Lung (tissue), 12 donors: Measurements from ENCODE around the gene GMFB. TPM values are rescaled to one million over a fixed set of nuclear protein-coding genes. Genes with fewer than 3 reads are reported as not detected.
"Not testable (repeated sequence)": the region's sequence is repeated elsewhere in the genome, so short reads cannot be mapped to it uniquely, and the experiment has no call there.

Experiments
- ATAC-seq: fragments of 200-7000 bp; cut with Tn5 transposase; one replicate; pipeline ENCODE4 v1.9.1; 2020; ENCODE audit warnings: moderate number of reproducible peaks; ENCODE audit not compliant: insufficient read depth, low FRiP score
- DNase-seq, 3 donors: peaks; one replicate each; pipeline ENCODE4 v3.0.0-alpha.2; 2013 to 2017
- H3K27ac ChIP-seq, 2 donors: one replicate each; pipeline ENCODE4 v1.5.1; 2013; ENCODE audit warnings: mild to moderate bottlenecking in 2 of 2, moderate library complexity in 2 of 2, control low read depth in 1 of 2, inconsistent platforms in 1 of 2, low read depth in 1 of 2, low read length in 1 of 2
- H3K27me3 ChIP-seq, 3 donors: one replicate each; pipeline ENCODE4 v1.5.1; 2013; ENCODE audit warnings: low read length in 2 of 3; ENCODE audit not compliant: control insufficient read depth in 3 of 3, insufficient read depth in 3 of 3
- H3K36me3 ChIP-seq, 4 donors: one replicate each; pipeline ENCODE4 v1.5.1; 2013; ENCODE audit warnings: low read length in 4 of 4, mild to moderate bottlenecking in 1 of 4, moderate library complexity in 1 of 4; ENCODE audit not compliant: control insufficient read depth in 4 of 4, insufficient read depth in 4 of 4
- H3K4me1 ChIP-seq, 5 donors: one replicate each; pipeline ENCODE4 v1.5.1; 2013; ENCODE audit warnings: low read length in 5 of 5, mild to moderate bottlenecking in 2 of 5, moderate library complexity in 1 of 5; ENCODE audit not compliant: control insufficient read depth in 5 of 5, insufficient read depth in 5 of 5
- H3K4me3 ChIP-seq: one replicate; pipeline ENCODE4 v1.5.1; 2013; ENCODE audit warnings: mild to moderate bottlenecking, control low read depth, moderate library complexity
- H3K9ac ChIP-seq, 2 donors: one replicate each; pipeline ENCODE4 v1.5.1; 2013; ENCODE audit warnings: low read length in 2 of 2, control low read depth in 1 of 2; ENCODE audit not compliant: insufficient read depth in 1 of 2
- H3K9me3 ChIP-seq, 4 donors: one replicate each; pipeline ENCODE4 v1.5.1; 2013; ENCODE audit warnings: low read length in 3 of 4, mild to moderate bottlenecking in 1 of 4, moderate library complexity in 1 of 4; ENCODE audit not compliant: control insufficient read depth in 4 of 4, insufficient read depth in 3 of 4
- CTCF ChIP-seq: IDR thresholded peaks from 2 replicates; pipeline ENCODE4 v1.5.1; 2012; ENCODE audit warnings: mild to moderate bottlenecking; ENCODE audit errors: control extremely low read depth, extremely low read depth
- WGBS, 2 donors: extraction: QIAGEN DNeasy Blood & Tissue Kit; methylation state at CpG; one replicate each; pipeline ENCODE4 v1.1.7; 2013; 5-methylcytosine and 5-hydroxymethylcytosine counted together
- polyA plus RNA-seq, 2 donors: library from polyadenylated mRNA; stranded (reverse); fragments of 200-250 nt; gene quantifications; one replicate each; pipeline ENCODE4 v1.2.1, GENCODE V29; 2013
- total RNA-seq, 2 donors: library from RNA; depleted of rRNA in 1 of 2; stranded (reverse); fragments of >200 nt in 1 of 2; gene quantifications; one replicate each; pipeline ENCODE4 v1.2.1, GENCODE V29; 2014 to 2021
- donor health status: control.
- donor health status: control.
- donor health status: Bipolar disorder and iron deficiency.
- donor health status: healthy.
- donor health status: DM: yes; HTN: yes; CAD: no.

The GMFB gene
- total and polyA plus RNA-seq, 4 donors = 15.6 to 55.8 (median 35.9) TPM

DNA sequence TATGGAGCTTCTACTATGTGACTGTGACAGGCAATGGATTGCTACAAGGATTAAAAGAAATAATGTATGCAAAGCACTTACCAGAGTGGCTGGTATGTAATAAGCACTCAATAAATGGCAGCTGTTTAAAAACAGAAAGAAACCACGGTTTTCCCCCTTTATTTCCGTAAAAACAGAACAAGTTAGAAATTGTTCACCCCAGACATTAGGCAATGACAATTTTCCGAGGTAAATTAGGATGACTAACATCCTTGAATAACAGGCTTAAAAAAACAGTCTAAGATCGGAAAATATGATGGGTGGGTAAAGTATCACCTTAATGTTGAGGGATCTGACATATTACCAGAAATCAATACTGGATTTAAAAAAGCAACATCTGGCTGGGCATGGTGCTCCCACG lies 26.7 kb downstream of the GMFB start:
- ATAC-seq = no peak

GRCh38 chr14:54459106-54459505 lies 29.7 kb downstream of the GMFB start:
- WGBS, 2 donors = 93 to 100% methylated on average over 3 of the region's 3 CpGs
- Histone ChIP-seq H3K27me3 (no peaks in the 10 kb centered on the region), H3K4me3 (no peak overlapping the region), H3K9ac (no peak overlapping the region), H3K36me3 (no peaks in the 10 kb centered on the region), H3K9me3 (peaks cover 0 to 2% (median 0%) of the 10 kb centered on the region in 4 donors), H3K27ac (no peak overlapping the region), H3K4me1 (no peaks in the 10 kb centered on the region)
- no peak for TF ChIP-seq CTCF
- no peak for ATAC-seq
- no peak for DNase-seq

More for the DNA sequence above, 26.7 kb downstream of the GMFB start:
- Histone ChIP-seq H3K27ac (no peak overlapping the region), H3K27me3 (no peaks in the 10 kb centered on the region), H3K4me3 (no peak overlapping the region), H3K9me3 (peaks cover 0 to 2% (median 0%) of the 10 kb centered on the region in 4 donors), H3K4me1 (no peaks in the 10 kb centered on the region), H3K9ac (no peak overlapping the region), H3K36me3 (no peaks in the 10 kb centered on the region)
- 72 to 73% methylated on average over 5 of the region's 5 CpGs for WGBS, 2 donors
- no peak for TF ChIP-seq CTCF
- DNase-seq = no peak

DNA sequence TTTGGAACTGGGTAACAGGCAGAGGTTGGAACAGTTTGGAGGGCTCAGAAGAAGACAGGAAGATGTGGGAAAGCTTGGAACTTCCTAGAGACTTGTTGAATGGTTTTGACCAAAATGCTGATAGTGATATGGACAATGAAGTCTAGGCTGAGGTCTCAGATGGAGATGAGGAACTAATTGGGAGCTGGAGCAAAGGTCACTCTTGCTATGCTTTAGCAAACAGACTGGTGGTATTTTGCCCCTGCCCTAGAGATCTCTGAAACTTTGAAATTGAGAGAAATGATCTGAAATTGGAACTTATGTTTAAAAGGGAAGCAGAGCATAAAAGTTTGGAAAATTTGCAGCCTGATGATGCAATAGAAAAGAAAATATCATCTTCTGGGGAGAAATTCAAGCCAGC lies 30.2 kb downstream of the GMFB start:
- ATAC-seq = not testable (repeated sequence)

DNA sequence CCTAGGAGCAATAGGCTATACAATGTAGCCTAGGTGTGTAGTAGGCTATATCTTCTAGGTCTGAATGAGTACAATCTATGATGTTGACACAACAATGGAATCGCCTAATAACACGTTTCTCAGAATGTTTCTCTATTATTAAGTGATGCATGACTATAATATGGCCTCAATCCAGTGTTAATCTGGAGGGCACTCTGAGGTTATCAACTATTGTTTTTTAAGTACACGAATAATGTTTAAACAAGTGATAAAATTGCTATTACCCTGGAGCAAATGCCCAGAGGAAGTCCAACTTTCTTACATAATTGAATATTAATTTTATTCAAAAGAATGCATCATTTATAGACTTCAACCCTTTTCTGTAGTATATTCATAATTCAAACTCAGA lies 31.2 kb downstream of the GMFB start:
- no peaks in the 10 kb centered on the region for H3K27me3 ChIP-seq
- no peak overlapping the region for H3K9ac ChIP-seq
- H3K36me3 ChIP-seq = no peaks in the 10 kb centered on the region
- ATAC-seq (no peak), DNase-seq (no peak)
- no peak overlapping the region for H3K27ac ChIP-seq
- no peaks in the 10 kb centered on the region for H3K4me1 ChIP-seq
- H3K4me3 ChIP-seq = no peak overlapping the region
- WGBS, 2 donors = 46 to 65% methylated on average over 3 of the region's 3 CpGs
- H3K9me3 ChIP-seq = peaks cover 0 to 2% (median 0%) of the 10 kb centered on the region in 4 donors
- no peak for TF ChIP-seq CTCF

More for the DNA sequence above, 30.2 kb downstream of the GMFB start:
- H3K9ac ChIP-seq, H3K4me1 ChIP-seq, H3K27me3 ChIP-seq, H3K27ac ChIP-seq, H3K9me3 ChIP-seq, H3K36me3 ChIP-seq, H3K4me3 ChIP-seq, DNase-seq: not testable (repeated sequence)

DNA sequence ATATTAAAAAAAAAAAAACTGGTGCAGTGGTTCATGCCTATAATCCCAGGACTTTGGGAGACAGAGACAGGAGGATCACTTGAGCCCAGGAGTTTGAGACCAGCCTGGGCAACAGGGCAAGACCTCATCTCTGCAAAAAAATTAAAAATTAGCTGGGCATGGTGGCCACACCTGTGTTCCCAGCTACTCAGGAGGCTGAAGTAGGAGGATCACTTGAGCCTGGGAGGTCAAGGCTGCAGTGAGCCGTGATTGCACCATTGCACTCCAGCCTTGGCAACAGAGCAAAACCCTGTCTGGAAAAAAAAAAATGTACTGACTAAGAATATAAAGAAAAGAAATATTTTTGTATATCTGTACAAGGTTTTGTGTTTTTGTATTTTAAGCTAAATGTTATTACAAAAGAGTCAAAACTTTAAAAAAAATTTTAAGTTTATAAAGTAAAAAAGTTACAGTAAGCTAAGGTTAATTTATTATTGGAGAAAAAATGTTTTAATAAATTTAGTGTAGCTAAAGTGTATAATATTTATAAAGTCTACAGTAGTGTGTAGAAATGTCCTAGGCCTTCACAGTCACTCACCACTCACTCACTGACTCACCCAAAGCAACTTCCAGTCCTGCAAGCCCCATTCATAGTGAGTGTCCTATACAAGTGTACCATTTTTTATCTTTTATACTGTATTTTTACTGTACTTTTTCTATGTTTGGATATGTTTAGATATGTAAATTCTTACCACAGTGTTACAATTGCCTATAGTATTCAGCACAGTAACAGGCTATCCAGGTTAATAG lies 31.8 kb downstream of the GMFB start:
- not testable (repeated sequence) for H3K4me3 ChIP-seq, ATAC-seq, DNase-seq, H3K36me3 ChIP-seq, H3K4me1 ChIP-seq, H3K27me3 ChIP-seq, H3K27ac ChIP-seq, H3K9me3 ChIP-seq, H3K9ac ChIP-seq
- 75 to 90% methylated on average over 1 of the region's 1 CpG for WGBS, 2 donors
